Measurements from ENCODE around the gene PEPD.

PEPD gene

GRCh38 chr19:33389421-33390100 lies 132.0 kb downstream of the PEPD start:
- Histone ChIP-seq H3K36me3 (ENCODE audit: insufficient read depth, low read length) (no peaks in the 10 kb centered on the region), H3K4me3 (ENCODE audit: low read depth in 1 of 2, low read length in 2 of 2) (no peak overlapping the region), H3K27me3 (ENCODE audit: control insufficient read depth in 1 of 2, insufficient read depth in 2 of 2, low read length in 2 of 2) (no peaks in the 10 kb centered on the region), H3K9me3 (ENCODE audit: low read length) (no peaks in the 10 kb centered on the region), H3K9ac (ENCODE audit: low read length) (no peak overlapping the region), H3K4me1 (ENCODE audit: insufficient read depth, low read length) (peaks cover 48% of the 10 kb centered on the region), H3K27ac (ENCODE audit: low read depth, low read length) (no peak overlapping the region)

GRCh38 chr19:33388725-33389420 lies 132.7 kb downstream of the PEPD start:
- no peak overlapping the region for H3K27ac ChIP-seq (ENCODE audit: low read depth, low read length)
- H3K4me1 ChIP-seq (ENCODE audit: insufficient read depth, low read length): peaks cover 48% of the 10 kb centered on the region

GRCh38 chr19:33388231-33388724 lies 133.3 kb downstream of the PEPD start:
- H3K9ac ChIP-seq (ENCODE audit: low read length): no peak overlapping the region
- H3K27ac ChIP-seq (ENCODE audit: low read depth, low read length): peak overlapping the region; percentile 31
- H3K9me3 ChIP-seq (ENCODE audit: low read length): no peaks in the 10 kb centered on the region
- no peaks in the 10 kb centered on the region for H3K27me3 ChIP-seq (ENCODE audit: control insufficient read depth in 1 of 2, insufficient read depth in 2 of 2, low read length in 2 of 2)
- H3K4me3 ChIP-seq (ENCODE audit: low read depth in 1 of 2, low read length in 2 of 2): no peak overlapping the region
- H3K36me3 ChIP-seq (ENCODE audit: insufficient read depth, low read length): peaks cover 4% of the 10 kb centered on the region
- H3K4me1 ChIP-seq (ENCODE audit: insufficient read depth, low read length): peaks cover 48% of the 10 kb centered on the region

More at GRCh38 chr19:33388725-33389420, 132.7 kb downstream of the PEPD start:
- Histone ChIP-seq H3K9ac (ENCODE audit: low read length) (no peak overlapping the region), H3K4me3 (ENCODE audit: low read depth in 1 of 2, low read length in 2 of 2) (no peak overlapping the region), H3K27me3 (ENCODE audit: control insufficient read depth in 1 of 2, insufficient read depth in 2 of 2, low read length in 2 of 2) (no peaks in the 10 kb centered on the region), H3K9me3 (ENCODE audit: low read length) (no peaks in the 10 kb centered on the region), H3K36me3 (ENCODE audit: insufficient read depth, low read length) (peaks cover 1% of the 10 kb centered on the region)

GRCh38 chr19:33387351-33388230 lies 134.0 kb downstream of the PEPD start:
- Histone ChIP-seq H3K4me1 (ENCODE audit: insufficient read depth, low read length) (peaks cover 46% of the 10 kb centered on the region), H3K9ac (ENCODE audit: low read length) (no peak overlapping the region), H3K27me3 (ENCODE audit: control insufficient read depth in 1 of 2, insufficient read depth in 2 of 2, low read length in 2 of 2) (no peaks in the 10 kb centered on the region), H3K4me3 (ENCODE audit: low read depth in 1 of 2, low read length in 2 of 2) (no peak overlapping the region), H3K36me3 (ENCODE audit: insufficient read depth, low read length) (peaks cover 4% of the 10 kb centered on the region), H3K27ac (ENCODE audit: low read depth, low read length) (peak overlapping the region; percentile 31), H3K9me3 (ENCODE audit: low read length) (no peaks in the 10 kb centered on the region)

GRCh38 chr19:33386361-33386858 lies 135.2 kb downstream of the PEPD start:
- no peak overlapping the region for H3K27ac ChIP-seq (ENCODE audit: low read depth, low read length)
- no peaks in the 10 kb centered on the region for H3K9me3 ChIP-seq (ENCODE audit: low read length)
- H3K36me3 ChIP-seq (ENCODE audit: insufficient read depth, low read length): peaks cover 8% of the 10 kb centered on the region
- H3K4me1 ChIP-seq (ENCODE audit: insufficient read depth, low read length): peaks cover 34% of the 10 kb centered on the region
- no peak overlapping the region for H3K9ac ChIP-seq (ENCODE audit: low read length)
- H3K4me3 ChIP-seq (ENCODE audit: low read depth in 1 of 2, low read length in 2 of 2): no peak overlapping the region
- H3K27me3 ChIP-seq (ENCODE audit: control insufficient read depth in 1 of 2, insufficient read depth in 2 of 2, low read length in 2 of 2): no peaks in the 10 kb centered on the region

DNA sequence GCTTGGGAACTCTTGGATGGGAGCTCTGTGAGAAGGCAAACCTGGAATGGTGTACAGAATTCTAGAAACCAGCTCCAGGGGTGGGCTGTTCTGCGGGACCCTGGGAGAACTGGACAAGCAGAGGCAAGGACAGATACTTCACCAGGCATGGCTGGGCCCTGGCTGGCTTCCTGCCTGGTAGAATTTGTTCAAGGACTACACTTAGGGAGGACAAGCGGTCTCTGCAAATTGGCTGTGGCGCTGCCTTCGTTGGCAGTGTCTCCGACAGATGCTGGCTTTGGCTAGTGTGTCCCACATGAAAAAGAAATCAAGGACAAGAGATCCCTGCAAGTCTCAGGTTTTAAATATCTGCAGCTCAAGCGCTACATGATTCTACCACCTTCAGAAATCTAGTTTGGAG lies 135.6 kb downstream of the PEPD start:
- Histone ChIP-seq H3K27me3 (ENCODE audit: control insufficient read depth in 1 of 2, insufficient read depth in 2 of 2, low read length in 2 of 2) (no peaks in the 10 kb centered on the region), H3K4me1 (ENCODE audit: insufficient read depth, low read length) (peaks cover 29% of the 10 kb centered on the region), H3K27ac (ENCODE audit: low read depth, low read length) (no peak overlapping the region), H3K9ac (ENCODE audit: low read length) (no peak overlapping the region), H3K4me3 (ENCODE audit: low read depth in 1 of 2, low read length in 2 of 2) (no peak overlapping the region), H3K36me3 (ENCODE audit: insufficient read depth, low read length) (peaks cover 12% of the 10 kb centered on the region), H3K9me3 (ENCODE audit: low read length) (no peaks in the 10 kb centered on the region)

DNA sequence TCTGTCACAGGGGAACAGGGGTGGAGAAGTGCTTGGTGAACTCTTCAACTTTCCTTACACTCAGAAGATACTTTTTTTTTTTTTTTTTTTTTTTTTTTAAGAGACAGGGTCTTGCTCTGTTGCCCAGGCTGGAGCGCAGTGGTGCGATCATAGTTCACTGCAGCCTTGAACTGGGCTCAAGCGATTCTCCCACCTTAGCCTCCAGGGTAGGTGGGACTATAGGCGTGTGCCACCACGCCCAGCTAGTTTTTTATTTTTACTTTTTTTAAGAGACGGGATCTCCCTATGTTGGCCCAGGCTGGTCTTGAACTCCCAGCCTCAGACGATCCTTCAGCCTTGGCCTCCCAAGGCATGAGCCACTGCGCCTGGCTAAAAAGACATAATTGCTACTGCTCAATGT lies 136.6 kb downstream of the PEPD start:
- Histone ChIP-seq H3K4me3 (ENCODE audit: low read depth in 1 of 2, low read length in 2 of 2) (no peak overlapping the region), H3K9ac (ENCODE audit: low read length) (no peak overlapping the region), H3K36me3 (ENCODE audit: insufficient read depth, low read length) (peaks cover 13% of the 10 kb centered on the region), H3K9me3 (ENCODE audit: low read length) (no peaks in the 10 kb centered on the region), H3K4me1 (ENCODE audit: insufficient read depth, low read length) (peaks cover 20% of the 10 kb centered on the region), H3K27ac (ENCODE audit: low read depth, low read length) (no peak overlapping the region), H3K27me3 (ENCODE audit: control insufficient read depth in 1 of 2, insufficient read depth in 2 of 2, low read length in 2 of 2) (no peaks in the 10 kb centered on the region)

GRCh38 chr19:33383720-33384292 lies 137.8 kb downstream of the PEPD start:
- Histone ChIP-seq H3K36me3 (ENCODE audit: insufficient read depth, low read length) (peaks cover 17% of the 10 kb centered on the region), H3K9me3 (ENCODE audit: low read length) (no peaks in the 10 kb centered on the region), H3K4me3 (ENCODE audit: low read depth in 1 of 2, low read length in 2 of 2) (no peak overlapping the region), H3K27me3 (ENCODE audit: control insufficient read depth in 1 of 2, insufficient read depth in 2 of 2, low read length in 2 of 2) (no peaks in the 10 kb centered on the region), H3K9ac (ENCODE audit: low read length) (no peak overlapping the region), H3K4me1 (ENCODE audit: insufficient read depth, low read length) (peaks cover 8% of the 10 kb centered on the region), H3K27ac (ENCODE audit: low read depth, low read length) (no peak overlapping the region)

- Histone ChIP-seq H3K27me3 (ENCODE audit: control insufficient read depth in 1 of 2, insufficient read depth in 2 of 2, low read length in 2 of 2) (no peaks in the 10 kb centered on the region), H3K4me1 (ENCODE audit: insufficient read depth, low read length) (no peaks in the 10 kb centered on the region), H3K9me3 (ENCODE audit: low read length) (no peaks in the 10 kb centered on the region), H3K27ac (ENCODE audit: low read depth, low read length) (no peak overlapping the region), H3K36me3 (ENCODE audit: insufficient read depth, low read length) (peaks cover 17% of the 10 kb centered on the region), H3K4me3 (ENCODE audit: low read depth in 1 of 2, low read length in 2 of 2) (no peak overlapping the region), H3K9ac (ENCODE audit: low read length) (no peak overlapping the region)
Observed at GRCh38 chr19:33382982-33383381, 138.6 kb downstream of the PEPD start.

DNA sequence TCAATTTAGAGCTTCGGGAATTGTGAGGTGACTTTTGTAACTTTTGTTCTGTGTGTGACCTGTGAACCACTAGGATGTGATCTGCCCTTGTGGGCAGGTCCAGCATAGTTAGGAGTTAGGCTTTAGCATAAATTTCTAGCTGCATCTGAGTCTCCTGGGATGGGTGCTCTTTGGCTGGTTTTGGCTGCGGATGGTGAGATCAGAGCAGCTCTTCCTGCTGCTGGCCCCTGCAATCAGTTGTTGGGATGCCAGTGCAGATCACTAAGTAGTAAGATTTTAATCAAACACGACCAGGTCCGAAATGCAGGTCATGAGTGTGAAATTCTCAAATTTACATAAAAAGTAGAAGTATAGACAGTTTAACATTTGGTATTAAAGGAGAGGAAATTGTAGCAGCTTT lies 139.6 kb downstream of the PEPD start:
- Histone ChIP-seq H3K9me3 (ENCODE audit: low read length) (no peaks in the 10 kb centered on the region), H3K4me3 (ENCODE audit: low read depth in 1 of 2, low read length in 2 of 2) (no peak overlapping the region), H3K36me3 (ENCODE audit: insufficient read depth, low read length) (peaks cover 17% of the 10 kb centered on the region), H3K9ac (ENCODE audit: low read length) (no peak overlapping the region), H3K27ac (ENCODE audit: low read depth, low read length) (no peak overlapping the region), H3K4me1 (ENCODE audit: insufficient read depth, low read length) (no peaks in the 10 kb centered on the region), H3K27me3 (ENCODE audit: control insufficient read depth in 1 of 2, insufficient read depth in 2 of 2, low read length in 2 of 2) (no peaks in the 10 kb centered on the region)

GRCh38 chr19:33381101-33381500 lies 140.5 kb downstream of the PEPD start:
- Histone ChIP-seq H3K9ac (ENCODE audit: low read length) (no peak overlapping the region), H3K9me3 (ENCODE audit: low read length) (no peaks in the 10 kb centered on the region), H3K27ac (ENCODE audit: low read depth, low read length) (no peak overlapping the region), H3K27me3 (ENCODE audit: control insufficient read depth in 1 of 2, insufficient read depth in 2 of 2, low read length in 2 of 2) (no peaks in the 10 kb centered on the region), H3K4me1 (ENCODE audit: insufficient read depth, low read length) (peaks cover 1% of the 10 kb centered on the region), H3K36me3 (ENCODE audit: insufficient read depth, low read length) (peaks cover 17% of the 10 kb centered on the region), H3K4me3 (ENCODE audit: low read depth in 1 of 2, low read length in 2 of 2) (no peak overlapping the region)

Measured in muscle layer of colon (tissue), 2 donors.